Activated CD8-positive, alpha-beta T cell treated with anti-CD3 and anti-CD28 coated beads, Interleukin-2, amount 10 ng/mL, durations not matched to agents 7 days and 5 days (primary cell): ENCODE measurements around the gene KPNA2. TPM values are rescaled to one million over a fixed set of nuclear protein-coding genes. Genes with fewer than 3 reads are reported as not detected.
"Not testable (repeated sequence)": the region's sequence is repeated elsewhere in the genome, so short reads cannot be mapped to it uniquely, and the experiment has no call there.

Experiments used
- ATAC-seq: fragments of 150-1000 bp; cut with Tn5 transposase; one replicate; pipeline ENCODE4 v1.10.0; 2021; ENCODE audit warnings: moderate library complexity
- CTCF ChIA-PET: fragments of 350-600 bp; sonication (Branson Sonifier 250); formaldehyde crosslinking; loops from one replicate; lab custom pipeline; 2021; ENCODE audit warnings: antibody characterized with exemption; lab: Charles Lee
- POLR2A ChIA-PET: fragments of 350-600 bp; sonication (Branson Sonifier 250); formaldehyde crosslinking; loops from one replicate; lab custom pipeline; 2021; ENCODE audit warnings: antibody characterized with exemption; lab: Charles Lee
- DNase-seq: peaks from one replicate; pipeline ENCODE4 v3.0.0-alpha.2; 2020
- H3K27ac Mint-ChIP-seq: one replicate; pipeline ENCODE4 v1.8.0; 2021; ENCODE audit warnings: mild to moderate bottlenecking, mixed read lengths
- H3K27me3 Mint-ChIP-seq: one replicate; pipeline ENCODE4 v1.8.0; 2021; ENCODE audit warnings: low read depth, mixed read lengths
- H3K36me3 Mint-ChIP-seq: one replicate; pipeline ENCODE4 v1.8.0; 2021; ENCODE audit warnings: low read depth, mixed read lengths
- H3K4me1 Mint-ChIP-seq: one replicate; pipeline ENCODE4 v1.8.0; 2021; ENCODE audit warnings: low read depth, mixed read lengths
- H3K4me3 Mint-ChIP-seq: one replicate; pipeline ENCODE4 v1.8.0; 2021; ENCODE audit warnings: mild to moderate bottlenecking, mixed read lengths
- H3K9me3 Mint-ChIP-seq: one replicate; pipeline ENCODE4 v1.8.0; 2022; ENCODE audit warnings: mixed read lengths; ENCODE audit not compliant: insufficient read depth
- total RNA-seq, 2 experiments: library from RNA; stranded (reverse); gene quantifications; one replicate each; pipeline ENCODE4 v1.2.3, GENCODE V29; 2021

Gene KPNA2
- total RNA-seq, 2 experiments from 2014 or later: 288 to 292 TPM

GRCh38 chr17:68068512-68068911 lies 33.0 kb downstream of the KPNA2 start:
- H3K27me3 Mint-ChIP-seq, H3K4me3 Mint-ChIP-seq, H3K4me1 Mint-ChIP-seq, DNase-seq, POLR2A ChIA-PET, H3K27ac Mint-ChIP-seq, H3K36me3 Mint-ChIP-seq, H3K9me3 Mint-ChIP-seq, ATAC-seq: not testable (repeated sequence)
- CTCF ChIA-PET: interaction anchor here (0.8 kb wide), 1 partner anchor 7 kb away, joined by 4 read pairs; no protein-coding TSS in a partner anchor

- H3K27me3 Mint-ChIP-seq, H3K9me3 Mint-ChIP-seq, H3K4me1 Mint-ChIP-seq, POLR2A ChIA-PET, CTCF ChIA-PET, H3K36me3 Mint-ChIP-seq, DNase-seq, H3K4me3 Mint-ChIP-seq, H3K27ac Mint-ChIP-seq, ATAC-seq: not testable (repeated sequence)
These were observed 35.3 kb downstream of the KPNA2 start for GRCh38 chr17:68070582-68071444.

- Mint-ChIP-seq H3K36me3 (no peaks in the 10 kb centered on the region), H3K4me1 (no peaks in the 10 kb centered on the region), H3K9me3 (no peaks in the 10 kb centered on the region), H3K27me3 (peaks cover 8% of the 10 kb centered on the region), H3K4me3 (no peak overlapping the region), H3K27ac (no peak overlapping the region)
- ChIA-PET CTCF (no interaction called here), POLR2A (no interaction called here)
- DNase-seq (no peak), ATAC-seq (no peak)
These were observed 38.7 kb downstream of the KPNA2 start for GRCh38 chr17:68074279-68074678.

DNA sequence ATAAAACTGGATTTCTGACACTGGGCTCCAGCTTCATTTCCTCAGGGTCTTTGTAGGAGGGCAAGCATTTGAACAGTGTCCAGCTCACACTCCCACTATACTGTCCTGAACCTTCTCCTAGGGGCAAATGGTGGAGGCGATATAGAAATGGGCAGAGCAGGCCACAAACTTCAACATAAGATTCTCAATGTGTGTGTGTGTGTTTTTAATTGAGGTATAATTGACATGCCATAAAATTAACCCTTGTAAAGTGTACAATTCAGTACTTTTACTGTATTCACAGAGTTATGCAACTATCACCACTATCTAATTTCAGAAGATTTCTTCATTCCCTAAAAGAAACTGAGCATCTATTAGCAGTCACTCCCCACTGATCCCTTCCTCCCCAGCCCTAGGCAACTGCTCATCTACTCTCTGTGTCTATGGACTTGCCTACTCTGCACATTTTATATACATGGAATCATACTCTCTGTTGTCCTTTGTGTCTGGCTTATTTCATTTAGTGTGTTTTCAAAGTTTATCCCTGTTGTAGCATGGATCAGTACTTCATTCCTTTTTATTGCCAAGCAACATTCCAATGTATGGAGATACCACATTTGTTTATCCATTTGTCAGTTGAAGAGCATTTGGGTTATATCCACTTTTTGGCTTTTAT lies 40.5 kb downstream of the KPNA2 start:
- CTCF ChIA-PET, ATAC-seq, H3K4me1 Mint-ChIP-seq, H3K27ac Mint-ChIP-seq, H3K27me3 Mint-ChIP-seq, H3K9me3 Mint-ChIP-seq, DNase-seq, H3K36me3 Mint-ChIP-seq, H3K4me3 Mint-ChIP-seq, POLR2A ChIA-PET: not testable (repeated sequence)

DNA sequence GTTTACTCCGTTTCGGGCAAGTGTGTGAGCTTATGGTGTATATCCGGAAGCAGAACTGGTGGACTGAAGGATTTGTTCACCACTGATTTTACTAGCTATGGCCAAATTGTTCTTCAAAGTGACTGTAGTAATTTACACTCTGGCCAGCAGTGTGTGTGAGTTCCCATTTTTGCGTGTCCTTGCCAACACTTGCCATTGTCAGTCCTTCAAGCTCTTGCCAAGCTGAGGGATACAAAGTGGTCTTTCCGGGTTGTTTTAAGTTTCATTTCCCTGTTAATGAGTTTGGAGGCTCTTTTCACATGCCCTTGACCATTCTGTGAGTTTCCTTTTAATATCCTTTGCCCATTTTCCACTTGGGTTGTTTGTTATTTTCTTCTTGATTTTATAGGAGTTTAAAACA lies 42.0 kb downstream of the KPNA2 start:
- H3K4me1 Mint-ChIP-seq, H3K4me3 Mint-ChIP-seq, POLR2A ChIA-PET, H3K27me3 Mint-ChIP-seq, H3K9me3 Mint-ChIP-seq, ATAC-seq, H3K27ac Mint-ChIP-seq, CTCF ChIA-PET, H3K36me3 Mint-ChIP-seq, DNase-seq: not testable (repeated sequence)

- DNase-seq (no peak), ATAC-seq (no peak)
- H3K36me3 Mint-ChIP-seq: no peaks in the 10 kb centered on the region
- peaks cover 12% of the 10 kb centered on the region for H3K4me1 Mint-ChIP-seq
- H3K4me3 Mint-ChIP-seq: no peak overlapping the region
- no peaks in the 10 kb centered on the region for H3K9me3 Mint-ChIP-seq
- peaks cover 8% of the 10 kb centered on the region for H3K27me3 Mint-ChIP-seq
- no peak overlapping the region for H3K27ac Mint-ChIP-seq
- POLR2A ChIA-PET: no interaction called here
- CTCF ChIA-PET: interaction anchor here (1.0 kb wide), 1 partner anchor 92 kb away, joined by 3 read pairs; no protein-coding TSS in a partner anchor
These were observed 45.0 kb downstream of the KPNA2 start for GRCh38 chr17:68080411-68081150.

DNA sequence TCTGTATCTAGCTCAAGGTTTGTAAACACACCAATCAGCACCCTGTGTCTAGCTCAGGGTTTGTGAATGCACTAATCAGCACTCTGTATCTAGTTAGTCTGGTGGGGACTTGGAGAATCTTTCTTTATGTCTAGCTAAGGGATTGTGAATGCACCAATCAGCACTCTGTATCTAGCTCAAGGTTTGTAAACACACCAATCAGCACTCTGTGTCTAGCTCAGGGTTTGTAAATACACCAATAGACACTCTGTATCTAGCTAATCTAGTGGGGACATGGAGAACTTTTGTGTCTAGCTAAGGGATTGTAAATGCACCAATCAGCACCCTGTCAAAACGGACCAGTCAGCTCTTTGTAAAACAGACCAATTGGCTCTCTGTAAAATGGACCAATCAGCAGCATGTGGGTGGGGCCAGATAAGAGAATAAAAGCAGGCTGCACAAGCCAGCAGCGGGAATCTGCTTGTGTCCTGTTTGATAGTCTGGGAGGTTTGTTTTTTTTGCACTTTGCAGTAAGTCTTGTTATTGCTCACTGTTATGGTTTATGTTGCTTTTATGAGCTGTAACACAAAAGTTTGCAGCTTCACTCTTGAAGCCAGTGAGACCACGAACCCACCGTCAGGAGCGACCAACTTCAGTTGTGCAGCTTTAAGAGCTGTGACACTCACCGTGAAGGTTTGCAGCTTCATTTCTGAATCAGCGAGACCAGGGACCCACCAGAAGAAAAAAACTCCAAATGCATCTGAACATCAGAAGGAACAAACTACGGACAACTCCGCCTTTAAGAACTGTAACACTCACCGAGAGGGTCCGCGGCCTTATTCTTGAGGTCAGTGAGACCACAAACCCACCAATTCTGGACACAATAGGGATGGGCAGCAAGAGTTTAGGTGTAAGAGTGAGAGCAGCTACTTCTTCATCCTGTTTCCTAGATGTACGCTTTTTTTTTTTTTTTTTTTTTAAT lies 46.0 kb downstream of the KPNA2 start:
- ATAC-seq, H3K27ac Mint-ChIP-seq, H3K9me3 Mint-ChIP-seq, DNase-seq, H3K36me3 Mint-ChIP-seq, H3K4me3 Mint-ChIP-seq, H3K27me3 Mint-ChIP-seq: not testable (repeated sequence)
- ChIA-PET POLR2A (interaction anchor here (0.9 kb wide), 1 partner anchor 156 kb away, joined by 4 read pairs; no protein-coding TSS in a partner anchor), CTCF (interaction anchor here (1.0 kb wide), 1 partner anchor 91 kb away, joined by 3 read pairs; no protein-coding TSS in a partner anchor)
- peaks cover 22% of the 10 kb centered on the region for H3K4me1 Mint-ChIP-seq

DNA sequence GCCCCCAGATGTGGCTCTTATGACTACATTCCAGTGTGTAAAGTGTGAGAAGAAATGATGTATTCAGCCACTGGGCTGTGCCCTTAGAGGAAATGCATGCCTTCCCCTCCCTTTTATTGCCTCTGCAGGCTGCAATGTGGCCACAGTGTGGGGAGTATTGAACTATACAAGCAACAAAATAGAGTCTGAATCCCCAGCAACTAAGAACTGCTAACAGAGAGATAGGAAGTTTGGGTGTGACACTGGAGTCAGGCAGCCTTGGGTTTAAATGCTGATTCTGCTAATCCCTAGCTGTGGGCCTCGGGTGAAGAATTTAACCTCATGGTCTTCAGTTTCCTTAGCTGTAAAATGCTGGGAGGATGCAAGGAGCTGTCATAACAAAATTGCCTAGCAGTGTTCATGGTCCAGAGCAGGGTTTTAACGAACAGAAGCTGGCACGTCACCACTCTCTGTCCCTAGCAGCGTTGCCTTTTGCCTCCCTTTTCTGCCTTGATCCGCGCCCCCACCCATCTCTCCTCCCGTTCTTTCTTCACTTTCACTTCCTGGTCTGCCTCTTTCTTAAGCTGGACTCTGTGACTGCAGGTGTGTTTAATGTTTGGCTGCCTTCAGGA lies 50.3 kb downstream of the KPNA2 start:
- POLR2A ChIA-PET: no interaction called here
- H3K9me3 Mint-ChIP-seq: no peaks in the 10 kb centered on the region
- peak overlapping the region; percentile 58 for H3K4me3 Mint-ChIP-seq
- H3K27me3 Mint-ChIP-seq: no peaks in the 10 kb centered on the region
- CTCF ChIA-PET: interaction anchor here (0.6 kb wide), 1 partner anchor 1381 kb away, joined by 3 read pairs; no protein-coding TSS in a partner anchor
- peaks cover 54% of the 10 kb centered on the region for H3K4me1 Mint-ChIP-seq
- DNase-seq (peak; percentile 52), ATAC-seq (peak; percentile 29)
- H3K27ac Mint-ChIP-seq: peak overlapping the region; percentile 80
- no peaks in the 10 kb centered on the region for H3K36me3 Mint-ChIP-seq

- Mint-ChIP-seq H3K27ac (peak overlapping the region; percentile 80), H3K4me1 (peaks cover 57% of the 10 kb centered on the region), H3K4me3 (peak overlapping the region; percentile 58)
- POLR2A ChIA-PET, DNase-seq, H3K27me3 Mint-ChIP-seq, H3K9me3 Mint-ChIP-seq, H3K36me3 Mint-ChIP-seq: not testable (repeated sequence)
- CTCF ChIA-PET: interaction anchor here (1.5 kb wide), 1 partner anchor 64 kb away, joined by 3 read pairs; no protein-coding TSS in a partner anchor
- peak; percentile 28 for ATAC-seq
These were observed 51.1 kb downstream of the KPNA2 start for GRCh38 chr17:68086666-68087065.

- Mint-ChIP-seq H3K27ac (peak overlapping the region; percentile 80), H3K4me3 (peak overlapping the region; percentile 58), H3K4me1 (peaks cover 56% of the 10 kb centered on the region)
- not testable (repeated sequence) for H3K36me3 Mint-ChIP-seq, H3K27me3 Mint-ChIP-seq, H3K9me3 Mint-ChIP-seq
- ATAC-seq: peak; percentile 87
- peak; percentile 69 for DNase-seq
- ChIA-PET POLR2A (interaction anchor here (0.8 to 0.9 kb wide), 2 partner anchors 52 to 341 kb away, joined by 3 to 4 read pairs; partner anchors contain the start of gene KPNA2), CTCF (interaction anchor here (1.5 kb wide), 1 partner anchor 64 kb away, joined by 3 read pairs; no protein-coding TSS in a partner anchor)
These were observed 51.6 kb downstream of the KPNA2 start for GRCh38 chr17:68087131-68087623.
